ENCODE measurements around the gene MAML2.

GRCh38 chr11:96366024-96366423 lies 23.0 kb upstream of the MAML2 start:
- TF ChIP-seq EZH2 (IDR thresholded peaks at IDR 0.05), result no peak
- TF ChIP-seq CTCF (IDR thresholded peaks at IDR 0.05), result no peak
- no peak for TF ChIP-seq EZH2phosphoT487 (IDR thresholded peaks at IDR 0.05)

Measured in neural progenitor cell (in vitro differentiated cells).